ENCODE data around the gene ADAM23. TPM values are rescaled to one million over a fixed set of nuclear protein-coding genes. Genes with fewer than 3 reads are reported as not detected.

ADAM23 gene
- total RNA-seq, 1 donor from 2014 or later, result 12.0 TPM

GRCh38 chr2:206480161-206480560 is 36.8 kb downstream of the ADAM23 start:
- Mint-ChIP-seq H3K4me3 (ENCODE audit: unreplicated experiment) (no peak overlapping the region), H3K4me1 (ENCODE audit: unreplicated experiment) (no peaks in the 10 kb centered on the region), H3K9me3 (ENCODE audit: unreplicated experiment) (no peaks in the 10 kb centered on the region), H3K36me3 (ENCODE audit: low read depth, unreplicated experiment) (peaks cover 4% of the 10 kb centered on the region), H3K27me3 (ENCODE audit: unreplicated experiment) (no peaks in the 10 kb centered on the region), H3K27ac (ENCODE audit: unreplicated experiment) (no peak overlapping the region)
- no peak for DNase-seq (ENCODE audit: low spot score)
- TF ChIP-seq CTCF (IDR thresholded peaks at IDR 0.05; ENCODE audit: unreplicated experiment), result no peak

- no peak for TF ChIP-seq CTCF (IDR thresholded peaks at IDR 0.05; ENCODE audit: unreplicated experiment)
- Mint-ChIP-seq H3K27me3 (ENCODE audit: unreplicated experiment) (no peaks in the 10 kb centered on the region), H3K27ac (ENCODE audit: unreplicated experiment) (no peak overlapping the region), H3K36me3 (ENCODE audit: low read depth, unreplicated experiment) (peaks cover 8% of the 10 kb centered on the region), H3K4me1 (ENCODE audit: unreplicated experiment) (no peaks in the 10 kb centered on the region), H3K9me3 (ENCODE audit: unreplicated experiment) (no peaks in the 10 kb centered on the region), H3K4me3 (ENCODE audit: unreplicated experiment) (no peak overlapping the region)
- no peak for DNase-seq (ENCODE audit: low spot score)
These were observed 37.3 kb downstream of the ADAM23 start for GRCh38 chr2:206480620-206481019.

- Mint-ChIP-seq H3K36me3 (ENCODE audit: low read depth, unreplicated experiment) (peaks cover 8% of the 10 kb centered on the region), H3K4me3 (ENCODE audit: unreplicated experiment) (no peak overlapping the region), H3K27me3 (ENCODE audit: unreplicated experiment) (no peaks in the 10 kb centered on the region), H3K27ac (ENCODE audit: unreplicated experiment) (no peak overlapping the region), H3K9me3 (ENCODE audit: unreplicated experiment) (no peaks in the 10 kb centered on the region), H3K4me1 (ENCODE audit: unreplicated experiment) (no peaks in the 10 kb centered on the region)
- no peak for DNase-seq (ENCODE audit: low spot score)
- TF ChIP-seq CTCF (IDR thresholded peaks at IDR 0.05; ENCODE audit: unreplicated experiment), result no peak
These were observed 37.7 kb downstream of the ADAM23 start for GRCh38 chr2:206481056-206481455.

GRCh38 chr2:206482123-206482522 is 38.8 kb downstream of the ADAM23 start:
- no peak for DNase-seq (ENCODE audit: low spot score)
- no peak overlapping the region for H3K27ac Mint-ChIP-seq (ENCODE audit: unreplicated experiment)
- TF ChIP-seq CTCF (IDR thresholded peaks at IDR 0.05; ENCODE audit: unreplicated experiment), result no peak

GRCh38 chr2:206482633-206483032 is 39.3 kb downstream of the ADAM23 start:
- no peak for DNase-seq (ENCODE audit: low spot score)
- peaks cover 8% of the 10 kb centered on the region for H3K36me3 Mint-ChIP-seq (ENCODE audit: low read depth, unreplicated experiment)
- no peak overlapping the region for H3K4me3 Mint-ChIP-seq (ENCODE audit: unreplicated experiment)
- no peaks in the 10 kb centered on the region for H3K4me1 Mint-ChIP-seq (ENCODE audit: unreplicated experiment)
- H3K27ac Mint-ChIP-seq (ENCODE audit: unreplicated experiment), result no peak overlapping the region
- no peak for TF ChIP-seq CTCF (IDR thresholded peaks at IDR 0.05; ENCODE audit: unreplicated experiment)
- H3K27me3 Mint-ChIP-seq (ENCODE audit: unreplicated experiment), result no peaks in the 10 kb centered on the region
- H3K9me3 Mint-ChIP-seq (ENCODE audit: unreplicated experiment), result no peaks in the 10 kb centered on the region

More at GRCh38 chr2:206482123-206482522, 38.8 kb downstream of the ADAM23 start:
- H3K27me3 Mint-ChIP-seq (ENCODE audit: unreplicated experiment), result no peaks in the 10 kb centered on the region
- H3K4me1 Mint-ChIP-seq (ENCODE audit: unreplicated experiment), result no peaks in the 10 kb centered on the region
- no peak overlapping the region for H3K4me3 Mint-ChIP-seq (ENCODE audit: unreplicated experiment)
- H3K9me3 Mint-ChIP-seq (ENCODE audit: unreplicated experiment), result no peaks in the 10 kb centered on the region
- peaks cover 8% of the 10 kb centered on the region for H3K36me3 Mint-ChIP-seq (ENCODE audit: low read depth, unreplicated experiment)
